Fibroblast of peridontal ligament (primary cell): ENCODE measurements around the gene TNFSF8.

Source experiments
- DNase-seq: peaks from one replicate; pipeline ENCODE4 v3.0.0-alpha.2; 2010; ENCODE audit errors: extremely low read depth

Gene TNFSF8

GRCh38 chr9:114869845-114870244 lies 60.5 kb downstream of the TNFSF8 start:
- DNase-seq = no peak

DNA sequence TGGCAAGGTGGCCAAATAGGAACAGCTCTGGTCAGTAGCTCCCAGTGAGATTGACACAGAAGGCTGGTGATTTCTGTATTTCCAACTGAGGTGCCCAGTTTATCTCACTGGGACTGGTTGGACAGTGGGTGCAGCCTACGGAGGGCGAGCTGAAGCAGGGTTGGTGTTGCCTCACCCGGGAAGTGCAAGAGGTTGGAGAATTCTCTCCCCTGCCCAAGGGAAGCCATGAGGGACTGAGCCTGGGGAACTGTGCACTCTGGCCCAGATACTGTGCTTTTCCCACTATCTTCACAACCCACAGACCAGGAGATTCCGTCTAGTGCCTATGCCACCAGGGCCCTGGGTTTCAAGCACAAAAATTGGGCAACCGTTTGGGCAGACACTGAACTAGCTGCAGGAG lies 61.0 kb downstream of the TNFSF8 start:
- no peak for DNase-seq

GRCh38 chr9:114867327-114867726 lies 63.1 kb downstream of the TNFSF8 start:
- no peak for DNase-seq

- DNase-seq = no peak
Observed at GRCh38 chr9:114864471-114864870, 65.9 kb downstream of the TNFSF8 start.

DNA sequence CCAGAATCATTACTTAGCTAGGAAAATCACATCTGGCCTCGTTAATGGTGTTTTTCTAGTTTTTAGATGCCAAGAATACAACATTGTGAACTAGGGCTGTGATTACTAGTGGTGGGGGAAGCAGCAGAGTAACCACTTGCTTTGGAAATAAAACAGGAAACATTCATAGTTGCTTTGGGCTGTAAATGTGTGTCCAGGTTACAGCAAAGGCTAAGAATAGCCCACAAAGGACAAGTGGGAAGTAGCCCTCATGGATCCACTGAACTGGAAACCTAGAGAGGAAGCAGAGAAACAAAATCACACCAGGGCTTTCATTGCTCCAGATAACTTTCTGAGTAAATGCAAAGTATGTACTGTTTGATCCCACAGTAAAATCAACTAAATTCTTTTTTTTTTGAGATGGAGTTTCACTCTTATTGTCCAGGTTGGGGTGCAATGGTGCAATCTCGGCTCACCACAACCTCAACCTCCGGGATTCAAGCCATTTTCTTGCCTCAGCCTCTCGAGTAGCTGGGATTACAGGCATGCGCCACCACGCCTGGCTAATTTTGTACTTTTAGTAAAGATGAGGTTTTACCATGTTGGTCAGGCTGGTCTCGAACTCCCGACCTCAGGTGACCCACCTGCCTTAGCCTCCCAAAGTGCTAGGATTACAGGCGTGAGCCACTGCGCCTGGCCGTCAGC lies 68.3 kb downstream of the TNFSF8 start:
- no peak for DNase-seq

DNA sequence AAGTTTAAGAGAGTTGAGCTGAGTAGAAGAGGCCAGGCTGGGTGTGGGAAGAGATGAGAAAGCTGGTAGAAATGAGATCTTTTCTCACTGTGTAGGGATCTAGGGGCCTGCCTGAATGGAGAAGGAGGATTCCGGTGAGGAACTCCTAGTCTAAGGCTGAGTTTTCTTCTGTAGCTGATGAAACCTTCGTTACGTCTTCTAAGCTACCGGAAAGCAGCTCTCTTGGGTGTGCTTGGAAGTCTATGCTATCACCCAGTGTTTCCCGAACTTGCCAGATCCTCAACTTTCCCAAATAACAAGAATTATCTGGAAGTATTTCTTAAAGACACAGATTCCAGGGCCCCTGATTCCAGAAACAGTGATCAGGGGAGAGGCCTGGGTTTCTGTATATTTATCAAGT lies 69.1 kb downstream of the TNFSF8 start:
- no peak for DNase-seq

- no peak for DNase-seq
Observed at GRCh38 chr9:114860187-114860586, 70.2 kb downstream of the TNFSF8 start.

DNA sequence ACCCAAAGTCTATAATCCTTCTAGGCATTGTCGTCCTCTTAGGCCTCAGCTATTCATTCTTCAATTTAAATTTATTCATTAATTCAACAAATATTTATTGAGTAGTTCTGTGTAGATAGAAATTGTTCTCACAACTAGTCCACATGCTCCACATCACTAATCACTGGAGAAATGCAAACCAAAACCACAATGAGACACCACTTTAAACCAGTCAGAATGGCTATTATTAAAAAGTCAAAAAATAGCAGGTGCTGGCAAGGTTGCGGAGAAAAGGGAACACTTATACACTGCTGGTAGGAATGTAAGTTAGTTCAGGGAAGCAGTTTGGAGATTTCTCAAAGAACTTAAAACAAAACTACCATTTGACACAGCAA lies 73.5 kb downstream of the TNFSF8 start:
- DNase-seq = peak; percentile 56

DNA sequence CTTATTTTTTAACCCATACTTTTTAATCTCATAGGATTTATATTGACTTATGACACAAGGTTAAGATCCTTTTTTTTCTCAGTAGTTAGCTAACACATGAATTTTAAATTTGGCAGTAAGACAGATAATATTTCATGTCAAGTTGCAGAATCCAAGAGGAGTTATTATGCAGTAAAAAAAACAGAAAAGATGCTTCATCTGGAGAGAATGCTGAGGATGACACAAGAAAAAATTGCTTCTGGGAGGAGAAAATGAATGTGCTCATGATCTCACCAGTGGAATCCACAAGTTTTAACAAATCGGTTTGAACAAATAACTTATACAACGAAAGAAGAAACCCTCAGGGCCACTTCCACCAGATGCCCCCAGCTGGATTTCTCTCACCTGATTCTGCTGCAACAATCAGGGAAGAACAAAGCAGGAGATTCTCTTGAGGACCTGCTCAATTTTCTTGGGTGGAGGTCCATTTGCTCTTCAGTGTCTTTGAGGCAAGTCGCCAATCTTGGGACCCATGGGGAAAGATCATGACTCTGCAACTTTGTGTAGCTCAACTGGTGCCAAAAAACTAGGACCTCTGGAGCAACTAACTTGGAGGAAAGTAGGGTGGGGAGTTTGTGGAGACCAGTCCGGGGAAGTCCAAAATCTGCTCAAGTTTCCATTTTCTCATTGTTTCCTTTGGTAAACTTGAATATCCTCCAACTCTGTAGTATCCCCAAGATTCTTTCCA lies 74.0 kb downstream of the TNFSF8 start:
- peak; percentile 97 for DNase-seq

DNA sequence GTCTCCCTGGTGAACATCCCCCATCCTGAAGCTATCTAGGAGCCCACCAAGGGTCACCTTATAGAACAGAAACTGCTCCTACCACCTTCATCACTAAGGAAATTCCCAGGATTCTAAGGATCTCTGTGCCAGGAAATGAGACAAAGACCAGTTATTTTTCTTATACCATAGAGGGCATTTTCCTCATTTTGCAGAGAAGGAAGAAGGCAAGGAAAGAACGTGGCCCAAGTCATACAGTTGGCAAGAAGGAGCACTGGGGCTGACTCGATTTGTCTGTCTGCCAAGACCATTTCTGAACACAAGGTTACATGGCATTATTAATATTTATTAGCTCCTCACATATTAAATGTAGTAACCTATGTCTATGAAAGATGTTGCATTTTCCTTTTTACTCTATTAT lies 74.9 kb downstream of the TNFSF8 start:
- no peak for DNase-seq

DNA sequence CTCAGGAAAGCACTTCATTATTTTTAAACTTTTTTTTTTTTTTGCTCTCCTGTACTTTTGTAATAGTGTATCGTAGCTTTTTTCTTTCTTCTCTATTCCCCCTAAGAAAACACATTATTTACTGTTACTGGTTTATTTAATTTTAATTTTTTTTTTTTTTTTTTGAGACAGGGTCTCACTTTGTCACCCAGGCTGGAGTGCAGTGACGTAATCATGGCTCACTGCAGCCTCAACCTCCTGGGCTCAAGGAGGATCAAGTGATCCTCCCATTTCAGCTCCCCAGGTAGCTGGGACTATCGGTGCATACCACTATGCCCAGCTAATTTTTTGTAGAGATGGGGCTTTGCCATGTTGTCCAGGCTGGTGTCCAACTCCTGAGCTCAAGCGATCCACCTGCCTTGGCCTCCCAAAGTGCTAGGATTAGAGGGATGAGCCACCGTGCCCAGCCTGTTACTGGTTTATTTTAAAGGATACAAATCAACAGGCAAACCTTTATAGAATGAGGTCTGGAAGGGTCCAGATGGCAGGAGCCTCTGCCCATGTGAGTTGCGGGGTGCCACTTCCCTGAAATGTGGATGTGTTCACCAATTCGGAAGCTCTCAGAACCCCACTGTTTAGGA lies 75.5 kb downstream of the TNFSF8 start:
- no peak for DNase-seq

DNA sequence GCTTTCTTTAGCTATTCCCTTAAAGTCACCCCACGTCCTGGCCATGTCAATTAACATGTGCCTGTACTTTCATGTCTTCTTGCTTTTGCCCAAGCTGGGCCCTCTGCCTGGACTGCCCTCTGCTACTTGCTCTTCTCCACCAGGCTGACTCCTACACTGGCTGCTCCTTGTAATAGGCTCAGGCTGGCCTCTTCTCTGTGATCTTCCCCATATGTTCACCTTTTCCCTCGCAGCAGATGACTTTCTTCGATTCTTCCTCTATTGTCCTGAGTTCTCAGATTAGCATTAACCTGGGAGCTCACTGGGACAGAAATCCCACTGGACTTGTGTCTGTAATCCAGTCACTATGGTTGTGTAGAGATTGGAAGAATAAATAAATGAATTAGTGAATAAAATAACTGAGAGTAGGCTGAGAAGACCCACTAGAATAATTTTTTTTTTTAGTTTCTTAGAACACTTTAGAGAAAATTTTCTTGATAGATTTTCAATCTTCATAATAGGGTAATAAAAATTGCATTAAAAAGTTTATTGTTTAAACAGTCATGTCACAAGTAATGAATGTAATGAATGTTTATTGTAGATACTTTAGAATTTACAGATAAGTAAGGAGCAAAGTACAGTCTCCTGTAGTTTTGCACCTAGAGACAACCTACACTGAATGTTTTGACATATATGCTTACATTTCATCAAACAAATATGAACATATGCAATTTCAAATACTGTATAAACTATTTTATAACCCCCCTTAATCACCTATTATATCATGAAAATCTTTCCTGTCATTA lies 77.1 kb downstream of the TNFSF8 start:
- DNase-seq = no peak

DNA sequence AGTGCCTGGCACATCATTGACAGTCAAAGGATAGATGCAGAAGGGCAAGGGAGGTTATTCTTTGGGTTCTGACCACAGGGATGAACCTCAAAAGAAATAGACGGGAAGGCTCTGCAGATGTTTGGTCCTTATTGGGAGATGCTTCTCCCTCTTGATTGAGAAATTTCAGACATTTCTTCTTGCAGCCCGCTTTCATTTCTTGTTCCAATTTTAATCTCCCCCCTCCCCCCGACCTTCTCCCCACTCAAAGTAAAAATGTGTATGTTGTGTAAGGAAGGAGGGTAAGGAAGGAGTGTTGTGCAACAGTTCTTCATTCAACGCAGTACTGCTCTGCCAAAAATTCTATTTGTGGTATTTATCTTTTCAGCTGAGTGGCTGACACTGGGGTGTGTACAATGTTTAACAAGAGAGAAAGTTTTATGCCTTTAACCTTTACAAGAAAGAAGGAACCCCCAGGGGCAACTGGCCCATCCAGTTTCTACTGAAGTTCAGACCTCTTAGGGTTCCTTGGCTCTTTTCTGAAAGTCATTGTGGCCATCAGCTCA lies 78.3 kb downstream of the TNFSF8 start:
- peak; percentile 96 for DNase-seq

- no peak for DNase-seq
Observed at GRCh38 chr9:114851306-114851705, 79.1 kb downstream of the TNFSF8 start.
